ENCODE data around the gene PBOV1. TPM values are rescaled to one million over a fixed set of nuclear protein-coding genes. Genes with fewer than 3 reads are reported as not detected.

Gene PBOV1
- total RNA-seq, 1 experiment from 2014 or later: not detected

DNA sequence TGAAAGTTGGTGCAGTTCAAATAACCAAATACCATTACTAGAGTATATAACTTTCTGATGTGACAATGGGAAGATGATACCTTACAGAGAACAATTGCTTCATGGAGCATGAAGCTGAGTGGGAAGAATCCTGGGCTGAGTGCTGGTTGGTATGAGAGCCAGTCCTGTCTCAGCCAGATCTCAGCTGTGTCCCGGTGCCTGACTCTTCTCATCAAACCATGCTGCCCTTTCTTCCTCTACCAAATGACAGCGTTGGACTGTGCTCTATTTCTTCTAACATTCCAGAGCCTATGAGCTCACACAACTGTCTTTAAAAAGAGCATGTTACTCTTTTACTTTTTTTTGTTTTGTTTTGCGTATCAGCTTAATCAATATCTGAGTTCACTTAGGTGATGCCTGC is 27.5 kb upstream of the PBOV1 start:
- Histone ChIP-seq H3K4me2 (ENCODE audit: low read length) (no peak overlapping the region), H3K4me3 (replicated peaks in 1 of 2; ENCODE audit: low read depth in 1 of 2, low read length in 2 of 2) (no peak overlapping the region), H3K9ac (ENCODE audit: low read length) (no peak overlapping the region), H4K20me1 (ENCODE audit: insufficient read depth) (no peaks in the 10 kb centered on the region), H3K79me2 (ENCODE audit: insufficient read depth, low read length) (no peaks in the 10 kb centered on the region), H2AFZ (ENCODE audit: low read depth, low read length, poor library complexity, severe bottlenecking) (no peak overlapping the region), H3K9me2 (ENCODE audit: insufficient read depth) (no peaks in the 10 kb centered on the region), H3K36me3 (ENCODE audit: control insufficient read depth in 1 of 2, insufficient read depth in 2 of 2, low read length in 2 of 2) (no peaks in the 10 kb centered on the region), H3K27me3 (ENCODE audit: insufficient read depth, low read length) (no peaks in the 10 kb centered on the region), H3K9me3 (ENCODE audit: control insufficient read depth in 1 of 2, insufficient read depth in 1 of 2, low read depth in 1 of 2, low read length in 2 of 2) (no peaks in the 10 kb centered on the region), H3K27ac (ENCODE audit: low read depth, low read length) (no peak overlapping the region), H3K4me1 (ENCODE audit: control insufficient read depth in 1 of 2, insufficient read depth in 2 of 2, low read length in 2 of 2) (no peaks in the 10 kb centered on the region)
- no TSS peak for BruUV-seq (replicated peaks)
- ChIA-PET POLR2A (no interaction called here), CTCF (no interaction called here), RAD21 (ENCODE audit: low non-redundant PET in 1 of 2, low total read pairs in 2 of 2, uncharacterized antibody in 2 of 2, unreplicated experiment in 2 of 2) (no interaction called here)
- TF ChIP-seq RAD21 (IDR thresholded peaks at IDR 0.05; ENCODE audit: low read depth) (no peak), POLR2AphosphoS5 (IDR thresholded peaks at IDR 0.05; ENCODE audit: low read depth, low read length) (no peak), ELF1 (IDR thresholded peaks at IDR 0.05; ENCODE audit: borderline replicate concordance, low read depth) (no peak), SP1 (IDR thresholded peaks at IDR 0.05; ENCODE audit: low read depth) (no peak), EGR1 (IDR thresholded peaks at IDR 0.05; ENCODE audit: low read depth) (no peak), ZNF274 (IDR thresholded peaks at IDR 0.05; ENCODE audit: low read depth, low read length) (no peak), CBX3 (IDR thresholded peaks at IDR 0.05; ENCODE audit: low read depth) (no peak), EZH2 (IDR thresholded peaks at IDR 0.05) (no peak), ZFX (IDR thresholded peaks at IDR 0.05) (no peak), MAX (IDR thresholded peaks at IDR 0.05) (no peak), JUND (IDR thresholded peaks at IDR 0.05) (no peak), POLR2A (IDR thresholded peaks at IDR 0.05; ENCODE audit: borderline replicate concordance, extremely low read depth, insufficient read depth, insufficient read length) (no peak), FOSL1 (IDR thresholded peaks at IDR 0.05; ENCODE audit: low read depth) (no peak), SIN3A (IDR thresholded peaks at IDR 0.05; ENCODE audit: low read depth) (no peak), CEBPB (IDR thresholded peaks at IDR 0.05; ENCODE audit: low read depth) (no peak)
- TF ChIP-seq, protein P1, sequence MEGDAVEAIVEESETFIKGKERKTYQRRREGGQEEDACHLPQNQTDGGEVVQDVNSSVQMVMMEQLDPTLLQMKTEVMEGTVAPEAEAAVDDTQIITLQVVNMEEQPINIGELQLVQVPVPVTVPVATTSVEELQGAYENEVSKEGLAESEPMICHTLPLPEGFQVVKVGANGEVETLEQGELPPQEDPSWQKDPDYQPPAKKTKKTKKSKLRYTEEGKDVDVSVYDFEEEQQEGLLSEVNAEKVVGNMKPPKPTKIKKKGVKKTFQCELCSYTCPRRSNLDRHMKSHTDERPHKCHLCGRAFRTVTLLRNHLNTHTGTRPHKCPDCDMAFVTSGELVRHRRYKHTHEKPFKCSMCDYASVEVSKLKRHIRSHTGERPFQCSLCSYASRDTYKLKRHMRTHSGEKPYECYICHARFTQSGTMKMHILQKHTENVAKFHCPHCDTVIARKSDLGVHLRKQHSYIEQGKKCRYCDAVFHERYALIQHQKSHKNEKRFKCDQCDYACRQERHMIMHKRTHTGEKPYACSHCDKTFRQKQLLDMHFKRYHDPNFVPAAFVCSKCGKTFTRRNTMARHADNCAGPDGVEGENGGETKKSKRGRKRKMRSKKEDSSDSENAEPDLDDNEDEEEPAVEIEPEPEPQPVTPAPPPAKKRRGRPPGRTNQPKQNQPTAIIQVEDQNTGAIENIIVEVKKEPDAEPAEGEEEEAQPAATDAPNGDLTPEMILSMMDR (IDR thresholded peaks at IDR 0.05 in 2 of 3, conservative IDR thresholded peaks at IDR 0.05 in 1 of 3; ENCODE audit: borderline replicate concordance in 1 of 3, insufficient read depth in 1 of 3, low read depth in 2 of 3, low read length in 2 of 3): no peak
- TF ChIP-seq, protein P2, sequence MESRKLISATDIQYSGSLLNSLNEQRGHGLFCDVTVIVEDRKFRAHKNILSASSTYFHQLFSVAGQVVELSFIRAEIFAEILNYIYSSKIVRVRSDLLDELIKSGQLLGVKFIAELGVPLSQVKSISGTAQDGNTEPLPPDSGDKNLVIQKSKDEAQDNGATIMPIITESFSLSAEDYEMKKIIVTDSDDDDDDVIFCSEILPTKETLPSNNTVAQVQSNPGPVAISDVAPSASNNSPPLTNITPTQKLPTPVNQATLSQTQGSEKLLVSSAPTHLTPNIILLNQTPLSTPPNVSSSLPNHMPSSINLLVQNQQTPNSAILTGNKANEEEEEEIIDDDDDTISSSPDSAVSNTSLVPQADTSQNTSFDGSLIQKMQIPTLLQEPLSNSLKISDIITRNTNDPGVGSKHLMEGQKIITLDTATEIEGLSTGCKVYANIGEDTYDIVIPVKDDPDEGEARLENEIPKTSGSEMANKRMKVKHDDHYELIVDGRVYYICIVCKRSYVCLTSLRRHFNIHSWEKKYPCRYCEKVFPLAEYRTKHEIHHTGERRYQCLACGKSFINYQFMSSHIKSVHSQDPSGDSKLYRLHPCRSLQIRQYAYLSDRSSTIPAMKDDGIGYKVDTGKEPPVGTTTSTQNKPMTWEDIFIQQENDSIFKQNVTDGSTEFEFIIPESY (IDR thresholded peaks at IDR 0.05; ENCODE audit: extremely low read depth, insufficient replicate concordance, low read length): no peak
- TF ChIP-seq, protein P3, sequence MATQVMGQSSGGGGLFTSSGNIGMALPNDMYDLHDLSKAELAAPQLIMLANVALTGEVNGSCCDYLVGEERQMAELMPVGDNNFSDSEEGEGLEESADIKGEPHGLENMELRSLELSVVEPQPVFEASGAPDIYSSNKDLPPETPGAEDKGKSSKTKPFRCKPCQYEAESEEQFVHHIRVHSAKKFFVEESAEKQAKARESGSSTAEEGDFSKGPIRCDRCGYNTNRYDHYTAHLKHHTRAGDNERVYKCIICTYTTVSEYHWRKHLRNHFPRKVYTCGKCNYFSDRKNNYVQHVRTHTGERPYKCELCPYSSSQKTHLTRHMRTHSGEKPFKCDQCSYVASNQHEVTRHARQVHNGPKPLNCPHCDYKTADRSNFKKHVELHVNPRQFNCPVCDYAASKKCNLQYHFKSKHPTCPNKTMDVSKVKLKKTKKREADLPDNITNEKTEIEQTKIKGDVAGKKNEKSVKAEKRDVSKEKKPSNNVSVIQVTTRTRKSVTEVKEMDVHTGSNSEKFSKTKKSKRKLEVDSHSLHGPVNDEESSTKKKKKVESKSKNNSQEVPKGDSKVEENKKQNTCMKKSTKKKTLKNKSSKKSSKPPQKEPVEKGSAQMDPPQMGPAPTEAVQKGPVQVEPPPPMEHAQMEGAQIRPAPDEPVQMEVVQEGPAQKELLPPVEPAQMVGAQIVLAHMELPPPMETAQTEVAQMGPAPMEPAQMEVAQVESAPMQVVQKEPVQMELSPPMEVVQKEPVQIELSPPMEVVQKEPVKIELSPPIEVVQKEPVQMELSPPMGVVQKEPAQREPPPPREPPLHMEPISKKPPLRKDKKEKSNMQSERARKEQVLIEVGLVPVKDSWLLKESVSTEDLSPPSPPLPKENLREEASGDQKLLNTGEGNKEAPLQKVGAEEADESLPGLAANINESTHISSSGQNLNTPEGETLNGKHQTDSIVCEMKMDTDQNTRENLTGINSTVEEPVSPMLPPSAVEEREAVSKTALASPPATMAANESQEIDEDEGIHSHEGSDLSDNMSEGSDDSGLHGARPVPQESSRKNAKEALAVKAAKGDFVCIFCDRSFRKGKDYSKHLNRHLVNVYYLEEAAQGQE (IDR thresholded peaks at IDR 0.05; ENCODE audit: low read depth): no peak
- ATAC-seq: no peak
- intact Hi-C loops (cut with micrococcal nuclease): no loop called here
- no peak for DNase-seq (ENCODE audit: low read depth, low spot score)
